BLaER1 treated with 17β-estradiol and CSF1 and Interleukin-3, amounts not matched to agents 10 nM and 100 nM (cell line): ENCODE data around the gene SEC24A.
"Not testable (repeated sequence)": the region's sequence is repeated elsewhere in the genome, so short reads cannot be mapped to it uniquely, and the experiment has no call there.

Experiments
- H3K27ac ChIP-seq, 11 experiments: shearing (Covaris generic); formaldehyde crosslinking; 2 replicates each; pipeline ENCODE4 v1.8.1; 2022
- H3K27me3 ChIP-seq, 11 experiments: shearing (Covaris generic); formaldehyde crosslinking; 2 replicates each; pipeline ENCODE4 v1.8.1; 2022
- H3K36me3 ChIP-seq, 11 experiments: shearing (Covaris generic); formaldehyde crosslinking; 2 replicates each; pipeline ENCODE4 v1.8.1; 2022
- H3K4me1 ChIP-seq, 10 experiments: shearing (Covaris generic); formaldehyde crosslinking; 2 replicates each; pipeline ENCODE4 v1.8.1; 2022
- H3K4me2 ChIP-seq, 11 experiments: shearing (Covaris generic); formaldehyde crosslinking; 2 replicates each; pipeline ENCODE4 v1.8.1; 2022
- H3K4me3 ChIP-seq, 10 experiments: shearing (Covaris generic); formaldehyde crosslinking; 2 replicates each; pipeline ENCODE4 v1.8.1; 2022
- H3K9ac ChIP-seq, 11 experiments: shearing (Covaris generic); formaldehyde crosslinking; 2 replicates each; pipeline ENCODE4 v1.8.1; 2022
- H3K9me3 ChIP-seq, 11 experiments: shearing (Covaris generic); formaldehyde crosslinking; replicated peaks in 1 of 11; 2 replicates each; pipeline ENCODE4 v1.8.1; 2022
- H4K20me1 ChIP-seq, 11 experiments: shearing (Covaris generic); formaldehyde crosslinking; 2 replicates each; pipeline ENCODE4 v1.8.1; 2022
- Cebpa-rat ChIP-seq, 11 experiments: shearing (Covaris generic); IDR thresholded peaks; 2 replicates each; pipeline ENCODE4 v1.8.1; 2022

The SEC24A gene

DNA sequence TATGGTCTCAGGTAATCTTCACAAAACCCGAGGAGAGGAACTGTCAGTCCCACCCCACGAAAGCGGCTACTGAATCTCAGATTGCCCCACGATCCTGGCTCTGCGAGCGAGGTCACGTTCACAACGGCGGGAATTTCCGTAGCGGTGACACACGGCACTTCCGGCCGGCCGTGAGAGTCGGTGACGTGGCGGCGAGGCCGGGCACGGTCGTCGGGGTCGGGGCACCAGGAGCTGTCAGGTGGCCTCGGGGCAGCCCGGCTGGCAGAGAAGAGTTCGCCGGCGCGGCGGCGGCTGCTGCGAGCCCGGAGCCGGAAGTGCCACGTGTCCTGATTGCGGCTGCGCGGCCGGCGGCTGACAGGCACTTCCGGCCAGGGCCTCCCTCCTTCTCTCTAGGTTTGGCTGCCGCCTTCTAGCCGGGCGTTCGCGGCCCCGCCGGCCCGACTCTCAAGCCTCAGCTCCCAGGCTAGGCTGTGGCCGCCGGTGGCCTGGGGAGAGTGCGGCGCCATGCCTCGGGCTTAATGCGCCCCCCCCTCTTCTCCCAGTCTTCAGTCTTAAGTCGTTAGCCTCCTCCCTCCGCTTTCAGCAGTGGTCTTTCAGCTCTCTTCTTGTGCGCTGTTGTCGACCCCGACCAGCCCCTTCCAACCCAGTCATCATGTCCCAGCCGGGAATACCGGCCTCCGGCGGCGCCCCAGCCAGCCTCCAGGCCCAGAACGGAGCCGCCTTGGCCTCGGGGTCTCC lies at the start of gene SEC24A:
SEC24A (plus strand) TSS at position 361 of the 738 bp plus-strand sequence; CDS start at position 653, 292 bp downstream.
- Histone ChIP-seq H4K20me1 (peaks cover 4 to 44% (median 19%) of the 10 kb centered on the region in 11 experiments; a peak in 15 of 22 replicates), H3K4me3 (peak within 1 kb of the TSS; percentile 83 to 97 (median 90)), H3K9me3 (no peaks in the 10 kb centered on the region), H3K4me2 (peak within 1 kb of the TSS; percentile 84 to 96 (median 89)), H3K27ac (peak within 1 kb of the TSS; percentile 86 to 98 (median 88)), H3K27me3 (no peaks in the 10 kb centered on the region), H3K36me3 (peaks cover 0 to 20% (median 14%) of the 10 kb centered on the region in 11 experiments; a peak in 7 of 22 replicates), H3K9ac (peak within 1 kb of the TSS; percentile 85 to 97 (median 95)), H3K4me1 (peaks cover 30 to 52% (median 37%) of the 10 kb centered on the region in 10 experiments)
- TF ChIP-seq Cebpa-rat (IDR thresholded peaks at IDR 0.05) = no peak

DNA sequence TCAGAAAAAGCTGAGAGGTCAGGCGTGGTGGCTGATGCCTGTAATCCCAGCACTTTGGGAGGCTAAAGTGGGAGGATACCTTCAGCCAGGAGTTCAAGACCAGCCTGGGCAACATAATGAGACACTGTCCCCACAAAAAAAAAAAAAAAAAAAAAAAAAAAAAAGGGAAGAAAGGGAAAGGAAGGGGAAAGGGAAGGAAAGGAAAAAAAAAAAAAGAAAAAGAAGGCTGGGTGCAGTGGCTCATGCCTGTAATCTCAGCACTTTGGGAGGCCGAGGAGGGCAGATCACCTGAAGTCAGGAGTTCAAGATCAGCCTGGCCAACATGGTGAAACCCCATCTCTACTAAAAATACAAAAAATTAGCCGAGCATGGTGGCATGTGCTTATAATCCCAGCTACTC lies 48.8 kb upstream of the SEC24A start:
- H3K4me2 ChIP-seq, H3K4me3 ChIP-seq, H3K27ac ChIP-seq, H3K9ac ChIP-seq, H3K27me3 ChIP-seq, H4K20me1 ChIP-seq, H3K9me3 ChIP-seq: not testable (repeated sequence)
- peaks cover 0 to 11% (median 10%) of the 10 kb centered on the region in 10 experiments; a peak in 13 of 20 replicates for H3K4me1 ChIP-seq
- peaks cover 10 to 33% (median 19%) of the 10 kb centered on the region in 11 experiments for H3K36me3 ChIP-seq

DNA sequence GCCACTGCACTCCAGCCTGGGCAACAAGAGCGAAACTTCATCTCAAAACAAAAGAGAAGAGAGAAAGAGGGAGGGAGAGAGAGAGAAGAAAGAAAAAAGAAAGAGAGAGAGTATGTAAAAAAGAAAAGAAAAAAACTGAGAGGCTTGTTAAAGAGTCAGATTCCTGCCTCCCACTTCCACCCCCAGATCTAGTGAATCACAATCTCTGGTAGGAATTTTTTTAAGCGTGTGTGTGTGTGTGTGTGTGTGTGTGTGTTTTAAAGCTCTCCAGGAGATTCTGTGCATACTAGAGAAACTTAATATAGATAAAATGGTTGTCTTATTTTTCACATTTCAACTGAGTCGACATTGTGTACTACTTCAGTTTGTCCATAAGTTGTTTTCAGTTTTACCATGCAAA lies 48.0 kb upstream of the SEC24A start:
- H3K36me3 ChIP-seq = peaks cover 13 to 41% (median 27%) of the 10 kb centered on the region in 11 experiments
- TF ChIP-seq Cebpa-rat (IDR thresholded peaks at IDR 0.05) = no peak
- no peak overlapping the region for H3K4me2 ChIP-seq
- H3K4me3 ChIP-seq = no peak overlapping the region
- H3K9ac ChIP-seq = no peak overlapping the region
- H3K27ac ChIP-seq = no peak overlapping the region
- H3K27me3 ChIP-seq = no peaks in the 10 kb centered on the region
- peaks cover 0 to 3% (median 3%) of the 10 kb centered on the region in 10 experiments; a peak in 12 of 20 replicates for H3K4me1 ChIP-seq
- no peaks in the 10 kb centered on the region for H3K9me3 ChIP-seq
- no peaks in the 10 kb centered on the region for H4K20me1 ChIP-seq

DNA sequence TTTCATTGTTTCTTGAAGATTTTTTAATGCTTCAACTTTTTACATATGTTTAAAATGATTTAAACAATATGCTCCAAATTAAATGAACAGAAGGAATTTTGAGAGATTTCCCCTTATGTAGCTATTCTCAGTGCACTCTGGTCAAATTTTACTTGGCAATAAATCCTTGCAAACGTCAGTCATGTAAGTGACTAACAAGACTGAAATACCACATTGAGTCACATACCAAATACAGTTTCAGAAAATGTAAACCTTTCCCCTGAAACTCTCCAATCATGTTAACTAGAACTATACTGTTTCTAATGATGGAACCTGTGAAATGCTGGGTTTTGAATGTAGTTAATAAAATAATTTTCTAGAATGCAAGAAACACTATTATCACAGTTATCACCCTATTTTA lies 45.5 kb upstream of the SEC24A start:
- no peak for TF ChIP-seq Cebpa-rat (IDR thresholded peaks at IDR 0.05)
- no peaks in the 10 kb centered on the region for H3K27me3 ChIP-seq
- H3K27ac ChIP-seq = no peak overlapping the region
- no peaks in the 10 kb centered on the region for H3K4me1 ChIP-seq
- H3K4me2 ChIP-seq = no peak overlapping the region
- peaks cover 38 to 66% (median 51%) of the 10 kb centered on the region in 11 experiments for H3K36me3 ChIP-seq
- no peaks in the 10 kb centered on the region for H4K20me1 ChIP-seq
- no peak overlapping the region for H3K9ac ChIP-seq
- H3K4me3 ChIP-seq = no peak overlapping the region
- H3K9me3 ChIP-seq = no peaks in the 10 kb centered on the region

DNA sequence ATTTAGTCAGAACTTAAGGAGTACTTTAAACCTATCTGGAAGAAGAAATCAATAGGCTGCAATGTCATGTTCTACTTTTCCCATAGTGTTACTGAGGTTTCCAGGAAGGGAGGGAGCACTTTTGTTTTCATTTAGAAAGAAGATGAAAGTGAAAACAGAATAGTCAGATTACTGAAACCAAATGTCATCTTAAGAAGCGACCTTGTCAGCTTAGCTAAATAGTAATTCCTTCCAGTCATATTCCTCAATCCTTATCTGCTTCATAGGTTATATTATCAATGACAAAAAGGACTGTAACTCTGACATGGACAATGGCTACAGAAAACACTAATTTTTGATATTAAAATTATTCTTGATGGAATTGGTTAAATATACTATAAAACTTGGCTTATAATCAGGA lies 43.7 kb upstream of the SEC24A start:
- Histone ChIP-seq H3K4me2 (no peak overlapping the region), H3K9me3 (no peaks in the 10 kb centered on the region), H3K9ac (no peak overlapping the region), H3K4me3 (no peak overlapping the region), H3K4me1 (peaks cover 0 to 11% (median 0%) of the 10 kb centered on the region in 10 experiments; a peak in 3 of 20 replicates), H3K36me3 (peaks cover 54 to 84% (median 69%) of the 10 kb centered on the region in 11 experiments), H3K27ac (no peak overlapping the region), H4K20me1 (no peaks in the 10 kb centered on the region), H3K27me3 (no peaks in the 10 kb centered on the region)
- TF ChIP-seq Cebpa-rat (IDR thresholded peaks at IDR 0.05) = no peak

DNA sequence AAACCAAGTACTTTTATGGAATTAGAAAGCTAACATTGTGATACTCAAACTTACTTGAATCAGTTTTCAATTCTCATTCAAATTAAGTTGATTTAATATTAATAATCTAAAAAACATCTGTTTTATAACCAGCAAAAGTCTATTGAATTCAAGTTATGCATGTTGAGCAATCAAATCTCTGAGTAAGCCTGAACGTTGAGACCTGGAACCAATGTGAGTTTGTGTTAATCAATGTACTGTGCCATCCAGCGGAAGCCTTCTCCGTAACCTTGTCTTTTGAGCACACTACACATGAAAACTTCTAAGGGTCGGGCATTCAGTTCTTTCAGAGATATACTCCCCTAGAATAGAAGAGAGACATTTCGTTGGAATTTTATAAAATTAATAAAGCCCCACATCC lies 41.9 kb upstream of the SEC24A start:
- Histone ChIP-seq H3K36me3 (peaks cover 72 to 97% (median 85%) of the 10 kb centered on the region in 11 experiments), H3K4me1 (peaks cover 0 to 11% (median 0%) of the 10 kb centered on the region in 10 experiments; a peak in 3 of 20 replicates)

DNA sequence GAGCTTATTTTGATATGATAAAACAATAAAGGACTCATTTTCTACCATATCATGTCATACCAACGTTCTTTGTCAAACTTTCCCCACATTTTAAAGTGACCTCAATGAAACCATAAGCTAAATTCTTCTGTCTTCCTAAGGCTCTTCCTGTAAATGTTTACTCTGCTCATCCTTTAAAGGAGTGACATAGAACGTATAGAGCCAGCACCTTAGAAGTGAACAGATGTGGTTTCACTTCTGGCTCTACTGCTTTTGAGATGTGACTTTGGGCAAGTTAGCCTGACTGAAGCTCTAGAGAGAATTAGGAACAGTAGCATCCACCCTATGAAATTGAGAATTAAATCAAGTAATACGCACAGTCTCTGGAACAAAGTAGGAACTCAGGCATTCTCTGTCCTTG lies 40.0 kb upstream of the SEC24A start:
- no peak overlapping the region for H3K4me3 ChIP-seq
- peaks cover 82 to 99% (median 93%) of the 10 kb centered on the region in 11 experiments for H3K36me3 ChIP-seq
- no peak overlapping the region for H3K27ac ChIP-seq
- H3K4me1 ChIP-seq = peaks cover 0 to 11% (median 0%) of the 10 kb centered on the region in 10 experiments; a peak in 3 of 20 replicates
- no peak for TF ChIP-seq Cebpa-rat (IDR thresholded peaks at IDR 0.05)
- no peaks in the 10 kb centered on the region for H3K9me3 ChIP-seq
- no peak overlapping the region for H3K4me2 ChIP-seq
- no peaks in the 10 kb centered on the region for H3K27me3 ChIP-seq
- H4K20me1 ChIP-seq = no peaks in the 10 kb centered on the region
- H3K9ac ChIP-seq = no peak overlapping the region

More for the DNA sequence above, 41.9 kb upstream of the SEC24A start:
- Histone ChIP-seq H3K4me2 (no peak overlapping the region), H4K20me1 (no peaks in the 10 kb centered on the region), H3K27me3 (no peaks in the 10 kb centered on the region), H3K4me3 (no peak overlapping the region), H3K27ac (no peak overlapping the region), H3K9me3 (no peaks in the 10 kb centered on the region), H3K9ac (no peak overlapping the region)
- TF ChIP-seq Cebpa-rat (IDR thresholded peaks at IDR 0.05) = no peak

DNA sequence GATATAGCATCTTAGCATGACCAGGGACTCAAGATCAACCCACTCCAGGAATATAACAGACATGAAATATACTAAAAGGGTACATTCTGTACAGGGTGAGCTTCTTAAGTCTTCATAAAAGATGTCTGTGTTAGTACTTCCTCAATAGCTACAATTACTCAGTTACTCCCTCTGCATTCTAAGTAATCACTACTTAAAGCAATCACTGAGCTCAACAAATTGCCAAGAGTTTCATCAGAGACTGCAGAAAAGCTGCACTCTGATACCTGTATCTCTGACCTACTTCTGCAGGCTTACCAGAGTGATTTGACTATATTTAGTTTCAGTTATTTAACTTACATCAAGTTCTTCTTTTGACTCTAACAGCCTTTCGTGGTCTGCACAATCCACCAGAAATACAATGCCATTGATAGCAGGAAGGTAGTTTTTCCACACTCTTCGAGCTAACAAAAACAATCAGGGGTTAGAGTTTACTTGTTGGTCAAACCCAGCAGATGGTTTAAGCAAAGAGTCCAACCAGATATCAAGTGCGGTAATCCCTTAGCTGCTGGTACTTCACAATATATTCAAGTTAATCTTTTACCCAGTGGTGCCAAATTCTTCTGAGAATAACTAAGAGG lies 39.2 kb upstream of the SEC24A start:
- Histone ChIP-seq H4K20me1 (no peaks in the 10 kb centered on the region), H3K4me2 (no peak overlapping the region), H3K4me3 (no peak overlapping the region), H3K27me3 (no peaks in the 10 kb centered on the region), H3K27ac (no peak overlapping the region), H3K9ac (no peak overlapping the region), H3K36me3 (peaks cover 78 to 99% (median 91%) of the 10 kb centered on the region in 11 experiments), H3K4me1 (peaks cover 0 to 11% (median 0%) of the 10 kb centered on the region in 10 experiments; a peak in 3 of 20 replicates), H3K9me3 (no peaks in the 10 kb centered on the region)
- TF ChIP-seq Cebpa-rat (IDR thresholded peaks at IDR 0.05) = no peak

DNA sequence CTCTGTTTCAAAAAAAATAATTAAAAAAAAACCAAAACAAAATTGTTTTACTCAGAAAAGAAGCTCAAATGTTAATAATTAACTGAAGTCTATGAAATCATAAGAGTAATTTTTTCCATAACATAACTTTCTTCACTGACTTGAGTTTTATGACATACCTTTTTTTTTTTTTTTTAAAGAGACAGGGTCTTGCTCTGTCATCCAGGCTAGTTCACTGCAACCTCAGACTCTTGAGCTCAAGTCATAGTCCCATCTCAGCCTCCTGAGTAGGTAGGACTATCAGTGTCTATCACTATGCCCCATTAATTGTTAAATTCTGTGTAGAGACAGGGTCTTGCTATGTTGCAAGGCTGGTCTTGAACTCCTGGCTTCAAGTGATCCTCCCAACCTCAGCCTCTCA lies 37.9 kb upstream of the SEC24A start:
- Histone ChIP-seq H3K4me2 (no peak overlapping the region), H3K9ac (no peak overlapping the region), H3K27ac (no peak overlapping the region), H3K36me3 (peaks cover 80 to 98% (median 90%) of the 10 kb centered on the region in 11 experiments), H3K9me3 (no peaks in the 10 kb centered on the region), H3K4me3 (no peak overlapping the region), H3K27me3 (no peaks in the 10 kb centered on the region), H3K4me1 (peaks cover 0 to 11% (median 0%) of the 10 kb centered on the region in 10 experiments; a peak in 3 of 20 replicates), H4K20me1 (no peaks in the 10 kb centered on the region)
- TF ChIP-seq Cebpa-rat (IDR thresholded peaks at IDR 0.05) = no peak
